Neural progenitor cell (in vitro differentiated cells): ENCODE results near the gene CAPN12. TPM values are rescaled to one million over a fixed set of nuclear protein-coding genes. Genes with fewer than 3 reads are reported as not detected.
"Not testable (repeated sequence)": the region's sequence is repeated elsewhere in the genome, so short reads cannot be mapped to it uniquely, and the experiment has no call there.

Source experiments
- DNase-seq: peaks from one replicate; pipeline ENCODE4 v3.0.0-alpha.2; 2016; ENCODE audit warnings: low spot score
- H2AFZ ChIP-seq: fragments of 200-600 bp; sonication (generic); replicated peaks from 2 replicates; pipeline ENCODE4 v1.6.1; 2016; ENCODE audit warnings: antibody characterized with exemption
- H3F3A ChIP-seq: fragments of 200-600 bp; sonication (generic); 2 replicates; pipeline ENCODE4 v1.6.1; 2016; ENCODE audit warnings: antibody characterized with exemption, low read depth
- H3K27ac ChIP-seq: fragments of 200-600 bp; sonication (generic); 2 replicates; pipeline ENCODE4 v1.5.1; 2016; ENCODE audit warnings: mild to moderate bottlenecking
- H3K27me3 ChIP-seq: fragments of 200-600 bp; sonication (generic); 2 replicates; pipeline ENCODE4 v1.6.1; 2016; ENCODE audit warnings: mild to moderate bottlenecking, moderate library complexity
- H3K36me3 ChIP-seq: fragments of 200-600 bp; sonication (generic); 2 replicates; pipeline ENCODE4 v1.5.1; 2016
- H3K4me1 ChIP-seq: fragments of 200-600 bp; sonication (generic); 2 replicates; pipeline ENCODE4 v1.6.1; 2016; ENCODE audit warnings: mixed run types
- H3K4me2 ChIP-seq: fragments of 200-600 bp; sonication (generic); 2 replicates; pipeline ENCODE4 v1.6.1; 2016
- H3K4me3 ChIP-seq: fragments of 200-600 bp; sonication (generic); 2 replicates; pipeline ENCODE4 v1.5.1; 2016
- H3K79me2 ChIP-seq: fragments of 200-600 bp; sonication (generic); 2 replicates; pipeline ENCODE4 v1.6.1; 2016; ENCODE audit warnings: low read depth
- H3K9ac ChIP-seq: fragments of 200-600 bp; sonication (generic); 2 replicates; pipeline ENCODE4 v1.6.1; 2016
- H3K9me3 ChIP-seq: fragments of 200-600 bp; sonication (generic); 2 replicates; pipeline ENCODE4 v1.5.1; 2016; ENCODE audit warnings: low read depth
- H4K20me1 ChIP-seq: fragments of 200-600 bp; sonication (generic); 2 replicates; pipeline ENCODE4 v1.6.1; 2016; ENCODE audit warnings: low read depth
- H3K27ac Mint-ChIP-seq: 3 replicates; pipeline ENCODE4 v1.8.0; 2021; ENCODE audit warnings: mixed read lengths
- H3K27me3 Mint-ChIP-seq: 2 replicates; pipeline ENCODE4 v1.8.0; 2022; ENCODE audit warnings: low read depth, mild to moderate bottlenecking, inconsistent platforms, moderate library complexity, mixed read lengths; ENCODE audit not compliant: insufficient read depth
- H3K36me3 Mint-ChIP-seq: 3 replicates; pipeline ENCODE4 v1.8.0; 2021; ENCODE audit warnings: mixed read lengths
- H3K4me1 Mint-ChIP-seq: 3 replicates; pipeline ENCODE4 v1.8.0; 2021; ENCODE audit warnings: mixed read lengths
- H3K4me3 Mint-ChIP-seq: 3 replicates; pipeline ENCODE4 v1.8.0; 2021; ENCODE audit warnings: mild to moderate bottlenecking, moderate library complexity, mixed read lengths
- H3K9me3 Mint-ChIP-seq: 3 replicates; pipeline ENCODE4 v1.8.0; 2020; ENCODE audit warnings: mixed read lengths
- CTCF ChIP-seq: fragments of 200-600 bp; sonication (generic); IDR thresholded peaks from 2 replicates; pipeline ENCODE4 v1.5.1; 2017; ENCODE audit warnings: antibody characterized with exemption, mild to moderate bottlenecking
- EZH2 ChIP-seq: fragments of 200-600 bp; sonication (generic); IDR thresholded peaks from 2 replicates; pipeline ENCODE4 v1.6.1; 2017; ENCODE audit warnings: antibody characterized with exemption, mild to moderate bottlenecking, moderate library complexity
- EZH2phosphoT487 ChIP-seq: fragments of 200-600 bp; sonication (generic); IDR thresholded peaks from 2 replicates; pipeline ENCODE4 v1.6.1; 2017; ENCODE audit warnings: antibody characterized with exemption
- total RNA-seq: library from RNA; depleted of rRNA; stranded (reverse); fragments of >200 nt; gene quantifications from 2 replicates; pipeline ENCODE4 v1.2.3, GENCODE V29; 2015; ENCODE audit warnings: low replicate concordance

The CAPN12 gene
- total RNA-seq, 1 donor from 2014 or later: 1.0 TPM

GRCh38 chr19:38763795-38764220 is 19.5 kb upstream of the CAPN12 start:
- Histone ChIP-seq H3K4me2 (no peak overlapping the region), H3K79me2 (no peaks in the 10 kb centered on the region), H3K36me3 (no peaks in the 10 kb centered on the region), H3K9me3 (no peaks in the 10 kb centered on the region), H3F3A (no peaks in the 10 kb centered on the region), H3K9ac (no peak overlapping the region), H3K27ac (no peak overlapping the region), H3K4me1 (no peaks in the 10 kb centered on the region), H2AFZ (no peak overlapping the region), H3K4me3 (no peak overlapping the region), H4K20me1 (no peaks in the 10 kb centered on the region), H3K27me3 (no peaks in the 10 kb centered on the region)
- Mint-ChIP-seq H3K4me1 (no peaks in the 10 kb centered on the region), H3K4me3 (no peak overlapping the region), H3K9me3 (peaks cover 2% of the 10 kb centered on the region), H3K36me3 (no peaks in the 10 kb centered on the region), H3K27ac (no peak overlapping the region), H3K27me3 (peaks cover 12% of the 10 kb centered on the region)
- no peak for TF ChIP-seq EZH2phosphoT487
- no peak for TF ChIP-seq EZH2
- TF ChIP-seq CTCF: no peak
- no peak for DNase-seq

- not testable (repeated sequence) for H3K4me2 ChIP-seq, H3K27ac ChIP-seq, H2AFZ ChIP-seq, H4K20me1 ChIP-seq, H3K9me3 ChIP-seq, H3K4me1 Mint-ChIP-seq, H3K27me3 ChIP-seq, H3F3A ChIP-seq, H3K27me3 Mint-ChIP-seq, H3K9ac ChIP-seq, H3K79me2 ChIP-seq, H3K36me3 Mint-ChIP-seq, H3K36me3 ChIP-seq, H3K9me3 Mint-ChIP-seq, H3K4me3 ChIP-seq, H3K4me3 Mint-ChIP-seq, H3K27ac Mint-ChIP-seq, H3K4me1 ChIP-seq, DNase-seq
Observed at GRCh38 chr19:38761884-38762389, 17.7 kb upstream of the CAPN12 start.

- H3F3A ChIP-seq, H3K4me1 ChIP-seq, H3K27me3 ChIP-seq, H3K36me3 Mint-ChIP-seq, H3K4me1 Mint-ChIP-seq, H3K9me3 Mint-ChIP-seq, H3K27me3 Mint-ChIP-seq, H3K9me3 ChIP-seq, H3K4me3 Mint-ChIP-seq, H4K20me1 ChIP-seq, H3K36me3 ChIP-seq, DNase-seq, H2AFZ ChIP-seq, H3K27ac ChIP-seq, H3K9ac ChIP-seq, H3K79me2 ChIP-seq, H3K4me3 ChIP-seq, H3K4me2 ChIP-seq, H3K27ac Mint-ChIP-seq: not testable (repeated sequence)
Observed at GRCh38 chr19:38760805-38761517, 16.7 kb upstream of the CAPN12 start.

- no peak overlapping the region for H3K27ac ChIP-seq
- no peaks in the 10 kb centered on the region for H3K79me2 ChIP-seq
- no peaks in the 10 kb centered on the region for H3K4me1 Mint-ChIP-seq
- TF ChIP-seq CTCF (no peak), EZH2 (no peak), EZH2phosphoT487 (no peak)
- H3K27me3 ChIP-seq: no peaks in the 10 kb centered on the region
- H2AFZ ChIP-seq: no peak overlapping the region
- no peak overlapping the region for H3K4me2 ChIP-seq
- no peak overlapping the region for H3K4me3 Mint-ChIP-seq
- no peaks in the 10 kb centered on the region for H3F3A ChIP-seq
- no peak for DNase-seq
- H3K4me1 ChIP-seq: no peaks in the 10 kb centered on the region
- no peaks in the 10 kb centered on the region for H3K9me3 ChIP-seq
- H3K27ac Mint-ChIP-seq: no peak overlapping the region
- peaks cover 9% of the 10 kb centered on the region for H3K27me3 Mint-ChIP-seq
- no peak overlapping the region for H3K4me3 ChIP-seq
- peaks cover 2% of the 10 kb centered on the region for H3K9me3 Mint-ChIP-seq
- no peaks in the 10 kb centered on the region for H3K36me3 Mint-ChIP-seq
- H3K9ac ChIP-seq: no peak overlapping the region
- no peaks in the 10 kb centered on the region for H4K20me1 ChIP-seq
- no peaks in the 10 kb centered on the region for H3K36me3 ChIP-seq
Observed at GRCh38 chr19:38759590-38760003, 15.3 kb upstream of the CAPN12 start.

GRCh38 chr19:38754196-38754595 is 9.9 kb upstream of the CAPN12 start:
- DNase-seq, H2AFZ ChIP-seq, H3K36me3 ChIP-seq, H3K27ac Mint-ChIP-seq, H3K9me3 Mint-ChIP-seq, H3K4me3 Mint-ChIP-seq, H3K4me1 Mint-ChIP-seq, H3F3A ChIP-seq, H3K4me1 ChIP-seq, H3K36me3 Mint-ChIP-seq, H3K9me3 ChIP-seq, H3K4me3 ChIP-seq, H3K27me3 ChIP-seq, H4K20me1 ChIP-seq, H3K4me2 ChIP-seq, H3K79me2 ChIP-seq, H3K27ac ChIP-seq, H3K9ac ChIP-seq: not testable (repeated sequence)
- peaks cover 13% of the 10 kb centered on the region for H3K27me3 Mint-ChIP-seq

- not testable (repeated sequence) for H3K27ac Mint-ChIP-seq, H2AFZ ChIP-seq, H3K27me3 ChIP-seq, H3F3A ChIP-seq, H3K27ac ChIP-seq, H3K9me3 ChIP-seq, H4K20me1 ChIP-seq, H3K4me1 ChIP-seq, H3K36me3 ChIP-seq, H3K36me3 Mint-ChIP-seq, H3K9ac ChIP-seq, DNase-seq, H3K9me3 Mint-ChIP-seq, H3K4me1 Mint-ChIP-seq, H3K79me2 ChIP-seq, H3K4me3 Mint-ChIP-seq, H3K4me2 ChIP-seq, H3K4me3 ChIP-seq
- H3K27me3 Mint-ChIP-seq: peaks cover 13% of the 10 kb centered on the region
Observed at GRCh38 chr19:38753783-38754182, 9.5 kb upstream of the CAPN12 start.
